GM10266 (cell line): ENCODE measurements around the gene RNF138.

ENCODE experiments used
- DNase-seq: peaks from one replicate; pipeline ENCODE4 v3.0.0; 2012; ENCODE audit errors: extremely low spot score
- TF ChIP-seq, protein P1 (sequence below): IDR thresholded peaks from 2 replicates; pipeline ENCODE4 v1.5.1; 2012; ENCODE audit warnings: mild to moderate bottlenecking, low read depth; ENCODE audit not compliant: control insufficient read depth, insufficient read depth; ENCODE audit errors: missing control alignments

The RNF138 gene

GRCh38 chr18:32091724-32092421, at the start of gene RNF138:
Gene RNF138 (plus strand): TSS chr18:32091874. CDS start chr18:32092777, 903 bp downstream.
- TF ChIP-seq, protein P1, sequence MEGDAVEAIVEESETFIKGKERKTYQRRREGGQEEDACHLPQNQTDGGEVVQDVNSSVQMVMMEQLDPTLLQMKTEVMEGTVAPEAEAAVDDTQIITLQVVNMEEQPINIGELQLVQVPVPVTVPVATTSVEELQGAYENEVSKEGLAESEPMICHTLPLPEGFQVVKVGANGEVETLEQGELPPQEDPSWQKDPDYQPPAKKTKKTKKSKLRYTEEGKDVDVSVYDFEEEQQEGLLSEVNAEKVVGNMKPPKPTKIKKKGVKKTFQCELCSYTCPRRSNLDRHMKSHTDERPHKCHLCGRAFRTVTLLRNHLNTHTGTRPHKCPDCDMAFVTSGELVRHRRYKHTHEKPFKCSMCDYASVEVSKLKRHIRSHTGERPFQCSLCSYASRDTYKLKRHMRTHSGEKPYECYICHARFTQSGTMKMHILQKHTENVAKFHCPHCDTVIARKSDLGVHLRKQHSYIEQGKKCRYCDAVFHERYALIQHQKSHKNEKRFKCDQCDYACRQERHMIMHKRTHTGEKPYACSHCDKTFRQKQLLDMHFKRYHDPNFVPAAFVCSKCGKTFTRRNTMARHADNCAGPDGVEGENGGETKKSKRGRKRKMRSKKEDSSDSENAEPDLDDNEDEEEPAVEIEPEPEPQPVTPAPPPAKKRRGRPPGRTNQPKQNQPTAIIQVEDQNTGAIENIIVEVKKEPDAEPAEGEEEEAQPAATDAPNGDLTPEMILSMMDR, result no peak
- DNase-seq, result peak; percentile 81

DNA sequence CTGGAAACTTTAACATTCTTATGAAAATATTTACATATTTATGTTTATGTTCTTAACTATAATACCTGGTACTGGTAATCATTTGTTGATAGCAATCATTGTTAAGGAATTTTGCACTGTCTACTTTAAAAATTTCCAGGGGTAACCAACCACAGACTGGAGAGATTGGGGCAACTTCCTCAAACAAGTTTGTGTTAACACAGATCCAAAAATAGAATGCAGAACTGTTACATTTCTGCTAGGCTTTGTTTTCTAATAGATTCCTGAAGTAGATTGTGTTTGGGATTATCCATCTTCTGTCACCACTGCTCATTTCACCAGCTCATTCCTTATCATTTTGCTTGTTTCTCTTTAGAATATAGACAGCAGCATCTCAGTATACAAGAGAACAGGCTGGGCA, 49.3 kb upstream of the RNF138 start:
- DNase-seq, result no peak
- TF ChIP-seq, protein P1, result no peak

GRCh38 chr18:32048507-32049091, 43.1 kb upstream of the RNF138 start:
- DNase-seq, result no peak
- TF ChIP-seq, protein P1, result no peak

DNA sequence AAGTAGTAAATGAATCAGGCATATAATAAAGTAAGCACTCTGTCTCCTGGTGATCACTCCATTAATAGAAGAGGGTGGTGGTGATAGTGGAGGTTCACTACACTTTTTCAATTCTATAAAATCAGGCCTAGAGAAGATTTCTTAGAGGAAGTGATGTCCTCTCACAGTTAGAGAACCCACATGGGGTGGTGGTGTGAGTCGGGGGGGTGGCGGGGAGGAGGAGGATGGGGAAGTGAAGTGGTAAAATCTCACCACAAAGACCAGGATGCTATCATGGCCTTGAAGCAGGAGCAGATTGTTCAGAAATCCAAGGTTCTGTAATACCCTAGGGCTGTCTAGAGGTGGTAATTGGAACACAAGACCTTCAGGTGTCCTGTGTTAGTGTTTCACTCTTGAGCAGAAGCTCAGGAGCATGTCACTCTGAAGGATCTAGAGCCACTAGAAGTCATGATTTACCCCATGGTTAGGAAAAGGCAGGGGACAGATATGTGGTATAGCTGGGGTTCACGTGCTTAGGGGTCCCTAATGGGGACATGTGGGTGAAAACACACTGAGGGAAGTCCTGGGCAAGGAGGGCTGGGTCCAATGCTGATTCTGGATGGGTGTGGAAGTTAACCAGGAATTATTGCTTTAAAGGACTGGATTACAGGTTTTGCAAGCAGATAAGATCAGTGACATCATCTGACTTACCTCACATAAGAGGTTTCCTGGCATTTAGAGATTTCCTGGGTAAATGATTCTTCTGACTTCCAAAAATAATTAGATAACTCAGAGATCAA, 42.1 kb upstream of the RNF138 start:
- TF ChIP-seq, protein P1, result no peak
- no peak for DNase-seq

- DNase-seq, result no peak
- TF ChIP-seq, protein P1, result no peak
Measured at GRCh38 chr18:32056613-32057358, 34.9 kb upstream of the RNF138 start.

DNA sequence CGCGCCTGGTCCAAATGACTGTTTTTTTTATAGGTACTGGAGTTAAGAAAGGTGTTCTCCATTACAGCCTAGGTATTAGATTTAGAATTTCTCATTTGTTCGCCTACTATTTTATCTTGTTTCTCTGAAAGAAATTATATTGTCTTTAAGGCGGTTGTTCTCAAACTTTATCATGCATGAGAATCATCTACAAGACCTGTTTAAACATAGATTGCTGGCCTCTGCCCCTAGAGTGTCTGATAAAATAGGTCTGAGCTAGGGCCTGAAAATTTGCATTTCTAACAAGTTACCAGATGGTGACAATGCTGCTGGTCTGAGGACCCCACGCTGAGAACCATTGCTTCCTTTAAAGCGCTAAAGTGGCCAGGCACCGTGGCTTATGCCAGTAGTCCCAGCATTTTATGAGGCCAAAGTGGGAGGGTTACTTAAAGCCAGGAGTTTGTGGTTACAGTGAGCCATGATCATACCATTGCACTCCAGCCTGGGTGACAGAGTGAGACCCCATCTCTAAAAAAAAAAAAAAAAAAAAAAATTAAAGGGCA, 34.0 kb upstream of the RNF138 start:
- no peak for DNase-seq
- TF ChIP-seq, protein P1, result no peak
